Stimulated activated CD8-positive, alpha-beta memory T cell treated with anti-CD3 and anti-CD28 coated beads, Interleukin-15, amount 100 ng/mL, for 48 hours (primary cell): ENCODE results near the gene CABP4.
A peak's percentile ranks its signal among the peaks of the same experiment; 100 is the strongest.

ENCODE experiments used
- DNase-seq, 2 donors: peaks; one replicate each; pipeline ENCODE4 v3.0.0-alpha.2; 2020; ENCODE audit warnings: low read depth in 2 of 2

The CABP4 gene

GRCh38 chr11:67435727-67436458 is 19.3 kb upstream of the CABP4 start:
- no peak for DNase-seq

GRCh38 chr11:67436459-67437081 is 18.6 kb upstream of the CABP4 start:
- DNase-seq = peak; percentile 69 to 71

GRCh38 chr11:67437082-67437808 is 17.9 kb upstream of the CABP4 start, which contains the start of gene PTPRCAP:
Gene PTPRCAP, minus strand, starts transcription at chr11:67437682. Its CDS starts 63 bp downstream, at chr11:67437619.
- peak in 1 of 2 donors; percentile 68 for DNase-seq

- no peak for DNase-seq
Observed at GRCh38 chr11:67437809-67438157, 17.4 kb upstream of the CABP4 start.

- peak; percentile 78 to 81 for DNase-seq
Observed at GRCh38 chr11:67438158-67438902, 16.8 kb upstream of the CABP4 start.

GRCh38 chr11:67439321-67440228 is 15.6 kb upstream of the CABP4 start:
- no peak for DNase-seq

- no peak for DNase-seq
Observed at GRCh38 chr11:67440229-67441097, 14.7 kb upstream of the CABP4 start.

- DNase-seq = no peak
Observed at GRCh38 chr11:67441098-67441563, 14.0 kb upstream of the CABP4 start.

GRCh38 chr11:67441731-67442351 is 13.3 kb upstream of the CABP4 start:
- no peak for DNase-seq

GRCh38 chr11:67442504-67443404 is 12.4 kb upstream of the CABP4 start:
- no peak for DNase-seq

- DNase-seq = no peak
Observed at GRCh38 chr11:67445515-67445914, 9.6 kb upstream of the CABP4 start.

- no peak for DNase-seq
Observed at GRCh38 chr11:67448220-67448609, 6.9 kb upstream of the CABP4 start.

GRCh38 chr11:67449116-67449844 is 5.9 kb upstream of the CABP4 start:
- DNase-seq = no peak

GRCh38 chr11:67450796-67451657 is 4.1 kb upstream of the CABP4 start:
- no peak for DNase-seq

GRCh38 chr11:67451658-67451976 is 3.5 kb upstream of the CABP4 start:
- no peak for DNase-seq

GRCh38 chr11:67452141-67452952 is 2.8 kb upstream of the CABP4 start, which contains the start of gene GPR152:
Gene GPR152, minus strand, starts transcription at chr11:67452729. Its CDS starts 5 bp downstream, at chr11:67452724.
- no peak for DNase-seq
